K562 (cell line): ENCODE measurements around the gene PIK3CD. TPM values are rescaled to one million over a fixed set of nuclear protein-coding genes. Genes with fewer than 3 reads are reported as not detected.

Experiments
- ATAC-seq: fragments of 200-7000 bp; cut with Tn5 transposase; 3 replicates; pipeline ENCODE4 v1.9.1; 2020; ENCODE audit warnings: moderate library complexity
- BruUV-seq: library from RNA; stranded (reverse); fragments of 400-500 nt; replicated peaks from 2 replicates; lab custom pipeline; 2021; lab: Mats Ljungman, UMichigan
- CTCF ChIA-PET: fragments of 300-600 bp; formaldehyde crosslinking; extraction: SDS; loops from one replicate; lab custom pipeline; 2021; ENCODE audit warnings: low intra/inter-chr PET ratio; lab: Yijun Ruan, JAX
- POLR2A ChIA-PET: fragments of 300-600, 350-650 bp; sonication (Branson Sonifier 250); formaldehyde crosslinking; extraction: SDS; loops from one replicate; lab custom pipeline; 2021; ENCODE audit warnings: antibody characterized with exemption, inconsistent platforms; lab: Yijun Ruan, JAX
- DNase-seq, 4 experiments: peaks; one replicate each; pipeline versions ENCODE4 v3.0.0 to v3.0.0-alpha.2; 2011 to 2018; ENCODE audit warnings: low spot score in 3 of 4, mixed read lengths in 3 of 4; ENCODE audit errors: extremely low read depth in 1 of 4
- FAIRE-seq: peaks from 2 replicates; lab custom pipeline; 2011; peaks lifted over from hg19 to GRCh38; lab: Jason Lieb, UNC
- H2AFZ ChIP-seq: 2 replicates; pipeline ENCODE4 v1.6.0; 2011; ENCODE audit warnings: low read depth, low read length, control low read depth, inconsistent platforms
- H3K27ac ChIP-seq: fragments of 200-600 bp; 3 replicates; pipeline ENCODE4 v1.8.0; 2011; ENCODE audit warnings: low read depth, mild to moderate bottlenecking, control low read depth, inconsistent platforms, low read length, moderate library complexity, mixed read lengths; ENCODE audit errors: extremely low read depth
- H3K27me3 ChIP-seq, 2 experiments: fragments of 300-600 bp in 1 of 2; 2 replicates in 1 of 2; 3 replicates in 1 of 2; pipeline versions ENCODE4 v1.6.0 to v1.8.0; 2011; ENCODE audit warnings: inconsistent platforms in 2 of 2, low read length in 2 of 2, mild to moderate bottlenecking in 1 of 2, mixed read lengths in 1 of 2, moderate library complexity in 1 of 2; ENCODE audit not compliant: control insufficient read depth in 2 of 2, insufficient read depth in 2 of 2
- H3K36me3 ChIP-seq: fragments of 300-600 bp; 3 replicates; pipeline ENCODE4 v1.8.0; 2011; ENCODE audit warnings: mild to moderate bottlenecking, low read length, inconsistent platforms; ENCODE audit not compliant: control insufficient read depth, insufficient read depth
- H3K4me1 ChIP-seq, 2 experiments: fragments of 200-600 bp in 1 of 2; replicated peaks in 1 of 2; 2 replicates in 1 of 2; 3 replicates in 1 of 2; pipeline versions ENCODE4 v1.5.1 to v1.8.0; 2011; ENCODE audit warnings: inconsistent platforms in 2 of 2, low read length in 2 of 2, mild to moderate bottlenecking in 1 of 2, mixed read lengths in 1 of 2, moderate library complexity in 1 of 2; ENCODE audit not compliant: control insufficient read depth in 2 of 2, insufficient read depth in 2 of 2
- H3K4me2 ChIP-seq: 2 replicates; pipeline ENCODE4 v1.6.1; 2011; ENCODE audit warnings: low read length, control low read depth, inconsistent platforms, mixed read lengths; ENCODE audit not compliant: insufficient read depth
- H3K4me3 ChIP-seq: fragments of 200-600 bp; sonication (generic), shearing (Covaris generic); 2 replicates; pipeline ENCODE4 v1.5.1; 2016; ENCODE audit warnings: control low read depth, inconsistent platforms
- H3K79me2 ChIP-seq: fragments of 200-600 bp; 3 replicates; pipeline ENCODE4 v1.8.0; 2011; ENCODE audit warnings: low read length, inconsistent platforms; ENCODE audit not compliant: control insufficient read depth, insufficient read depth
- H3K9ac ChIP-seq, 2 experiments: 2 replicates each; pipeline versions ENCODE4 v1.6.0 to v1.6.1; 2011; ENCODE audit warnings: low read depth in 2 of 2, low read length in 2 of 2, control low read depth in 1 of 2, inconsistent platforms in 1 of 2, mild to moderate bottlenecking in 1 of 2, mixed read lengths in 1 of 2; ENCODE audit not compliant: insufficient read depth in 1 of 2
- H3K9me1 ChIP-seq: one replicate; pipeline ENCODE4 v1.6.0; 2011; ENCODE audit warnings: inconsistent platforms, mild to moderate bottlenecking, low read length, moderate library complexity; ENCODE audit not compliant: control insufficient read depth, insufficient read depth
- H3K9me3 ChIP-seq: replicated peaks from 2 replicates; pipeline ENCODE4 v1.5.1; 2011; ENCODE audit warnings: low read depth, low read length, inconsistent platforms; ENCODE audit not compliant: control insufficient read depth, insufficient read depth
- H4K20me1 ChIP-seq: replicated peaks from 2 replicates; pipeline ENCODE4 v1.6.1; 2011; ENCODE audit warnings: low read length, inconsistent platforms, mixed read lengths; ENCODE audit not compliant: control insufficient read depth, insufficient read depth
- KDM1A ChIP-seq, 2 experiments: fragments of 450-650 bp; IDR thresholded peaks; 2 replicates each; pipeline ENCODE4 v1.6.1; 2016; ENCODE audit warnings: mild to moderate bottlenecking in 2 of 2
- PRMT5 ChIP-seq: sonication (generic); formaldehyde crosslinking; IDR thresholded peaks from 2 replicates; pipeline ENCODE4 v1.5.0; 2020; ENCODE audit warnings: missing genetic modification reagents
- STAT5B ChIP-seq: fragments of 250-450 bp; sonication (Bioruptor Pico); IDR thresholded peaks from 2 replicates; pipeline ENCODE4 v1.8.0; 2021; ENCODE audit warnings: mild to moderate bottlenecking, inconsistent platforms
- TEAD1 ChIP-seq, 2 experiments: fragments of 450-650 bp in 1 of 2; sonication (generic) in 1 of 2; formaldehyde crosslinking; IDR thresholded peaks; 2 replicates each; pipeline versions ENCODE4 v1.4.0 to v1.8.0; 2020 to 2022; ENCODE audit warnings: mild to moderate bottlenecking in 2 of 2, missing genetic modification reagents in 1 of 2
- TOE1 ChIP-seq, 2 experiments: fragments of 450-650 bp in 1 of 2; sonication (generic) in 1 of 2; formaldehyde crosslinking in 1 of 2; IDR thresholded peaks; 2 replicates each; pipeline versions ENCODE4 v1.7.1 to v1.8.0; 2016 to 2022; ENCODE audit warnings: borderline replicate concordance in 2 of 2, mild to moderate bottlenecking in 2 of 2, antibody characterized with exemption in 1 of 2, inconsistent platforms in 1 of 2, low read depth in 1 of 2, missing genetic modification reagents in 1 of 2, moderate library complexity in 1 of 2
- TRIM24 ChIP-seq, 2 experiments: fragments of 450-650 bp; IDR thresholded peaks; 2 replicates each; pipeline ENCODE4 v1.6.1; 2016
- ZFX ChIP-seq: sonication (generic); formaldehyde crosslinking; IDR thresholded peaks from 2 replicates; pipeline ENCODE4 v1.8.0; 2022; ENCODE audit warnings: mild to moderate bottlenecking, missing genetic modification reagents, moderate library complexity
- ZNF121 ChIP-seq: sonication (generic); formaldehyde crosslinking; conservative IDR thresholded peaks from 2 replicates; pipeline ENCODE4 v1.8.0; 2022; ENCODE audit warnings: missing genetic modification reagents
- ZNF41 ChIP-seq: fragments of 250-450 bp; sonication (Bioruptor Pico); conservative IDR thresholded peaks from 2 replicates; pipeline ENCODE4 v1.4.0; 2020; ENCODE audit warnings: mild to moderate bottlenecking
- ZNF57 ChIP-seq: fragments of 450-650 bp; formaldehyde crosslinking; IDR thresholded peaks from 2 replicates; pipeline ENCODE4 v1.4.0; 2020; ENCODE audit warnings: mild to moderate bottlenecking, moderate library complexity
- ZZZ3 ChIP-seq: fragments of 450-650 bp; IDR thresholded peaks from 2 replicates; pipeline ENCODE4 v1.6.1; 2016; ENCODE audit warnings: antibody characterized with exemption, mild to moderate bottlenecking, moderate library complexity
- WGBS: fragments of 100-300 bp; shearing (Covaris generic); methylation state at CpG from one replicate; pipeline ENCODE4 v1.1.6; 2016; ENCODE audit warnings: low coverage, mixed read lengths; ENCODE audit not compliant: insufficient coverage; ENCODE audit errors: missing lambda C conversion rate; 5-methylcytosine and 5-hydroxymethylcytosine counted together
- in situ Hi-C: fragments of 300-500 bp; cut with MboI; formaldehyde crosslinking; loops from 4 replicates; pipeline ENCODE4 v1.15.0; 2018; ENCODE audit warnings: inconsistent platforms, mixed read lengths
- intact Hi-C: fragments of 100-400 bp; cut with micrococcal nuclease; formaldehyde crosslinking; loops from 2 replicates; pipeline ENCODE4 v1.14.2; 2022
- polyA plus RNA-seq, 8 experiments: library from polyadenylated mRNA; depleted of rRNA in 4 of 8; stranded (reverse) in 5 of 8; unstranded in 3 of 8; fragments of >200 nt; fragmentation: Nextera tagmentation in 2 of 8; fragmentation: Illumina TruSeq in 1 of 8; extraction: Ambion mirVana in 2 of 8; extraction: Trizol in 1 of 8; gene quantifications; 2 replicates each; pipeline versions ENCODE4 v1.2.1 to v1.2.3, GENCODE V29; 2011 to 2014; ENCODE audit warnings: inconsistent platforms in 1 of 8, missing spikeins in 1 of 8
- total RNA-seq, 7 experiments: library from RNA; depleted of rRNA in 6 of 7; stranded (reverse); fragments of >200 nt in 6 of 7; fragmentation: Illumina TruSeq in 2 of 7; extraction: Trizol in 2 of 7; gene quantifications; 2 replicates each; pipeline versions ENCODE4 v1.2.1 to v1.2.3, GENCODE V29; 2011 to 2021; ENCODE audit warnings: low replicate concordance in 1 of 7
- TF ChIP-seq, protein P1 (sequence below): fragments of 250-450 bp; sonication (Bioruptor Pico); IDR thresholded peaks from 2 replicates; pipeline ENCODE4 v1.5.0; 2020; ENCODE audit warnings: mild to moderate bottlenecking, borderline replicate concordance

Gene PIK3CD
- total and polyA plus RNA-seq, 9 of the 15 experiments (the other 6 are each of a cell fraction or from before 2014, with no cell fraction given), result 1.8 to 20.8 (median 7.2) TPM

- CTCF ChIA-PET, result no interaction called here
- Histone ChIP-seq H2AFZ (no peak overlapping the region), H3K27ac (no peak overlapping the region)
- intact Hi-C loops, result no loop called here
- TF ChIP-seq KDM1A (IDR thresholded peaks at IDR 0.05), result no peak
- no peak for TF ChIP-seq ZZZ3
- no peak for TF ChIP-seq STAT5B (CRISPR knock-in tag)
- TF ChIP-seq ZNF41 (CRISPR knock-in tag), result no peak
- no peak for TF ChIP-seq ZNF121 (CRISPR knock-in tag)
- TF ChIP-seq TOE1 (IDR thresholded peaks at IDR 0.05; ENCODE audit: borderline replicate concordance), result no peak
- no peak for TF ChIP-seq TOE1 (CRISPR knock-in tag; IDR thresholded peaks at IDR 0.05; ENCODE audit: borderline replicate concordance, low read depth)
- TF ChIP-seq TEAD1 (CRISPR knock-in tag; IDR thresholded peaks at IDR 0.05), result no peak
- TF ChIP-seq ZFX, result no peak
- no peak for TF ChIP-seq ZNF57 (CRISPR knock-in tag)
- no peak for TF ChIP-seq PRMT5 (CRISPR knock-in tag)
- no peak for TF ChIP-seq TRIM24 (IDR thresholded peaks at IDR 0.05)
- TF ChIP-seq, protein P1, sequence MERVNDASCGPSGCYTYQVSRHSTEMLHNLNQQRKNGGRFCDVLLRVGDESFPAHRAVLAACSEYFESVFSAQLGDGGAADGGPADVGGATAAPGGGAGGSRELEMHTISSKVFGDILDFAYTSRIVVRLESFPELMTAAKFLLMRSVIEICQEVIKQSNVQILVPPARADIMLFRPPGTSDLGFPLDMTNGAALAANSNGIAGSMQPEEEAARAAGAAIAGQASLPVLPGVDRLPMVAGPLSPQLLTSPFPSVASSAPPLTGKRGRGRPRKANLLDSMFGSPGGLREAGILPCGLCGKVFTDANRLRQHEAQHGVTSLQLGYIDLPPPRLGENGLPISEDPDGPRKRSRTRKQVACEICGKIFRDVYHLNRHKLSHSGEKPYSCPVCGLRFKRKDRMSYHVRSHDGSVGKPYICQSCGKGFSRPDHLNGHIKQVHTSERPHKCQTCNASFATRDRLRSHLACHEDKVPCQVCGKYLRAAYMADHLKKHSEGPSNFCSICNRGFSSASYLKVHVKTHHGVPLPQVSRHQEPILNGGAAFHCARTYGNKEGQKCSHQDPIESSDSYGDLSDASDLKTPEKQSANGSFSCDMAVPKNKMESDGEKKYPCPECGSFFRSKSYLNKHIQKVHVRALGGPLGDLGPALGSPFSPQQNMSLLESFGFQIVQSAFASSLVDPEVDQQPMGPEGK (CRISPR knock-in tag), result no peak
- TF ChIP-seq, all 486 proteins: peak for 0
- Histone ChIP-seq H3K4me2 (no peak overlapping the region), H3K9me1 (no peaks in the 10 kb centered on the region), H4K20me1 (no peaks in the 10 kb centered on the region), H3K79me2 (no peaks in the 10 kb centered on the region), H3K36me3 (no peaks in the 10 kb centered on the region), H3K4me3 (no peak overlapping the region), H3K4me1 (peaks cover 3 to 29% of the 10 kb centered on the region in 2 experiments; a peak in 3 of 5 replicates), H3K9ac (no peak overlapping the region), H3K27me3 (peaks cover 6 to 9% of the 10 kb centered on the region in 2 experiments; a peak in 3 of 5 replicates), H3K9me3 (no peaks in the 10 kb centered on the region)
- ATAC-seq (no peak), FAIRE-seq (no peak), DNase-seq (no peak)
- POLR2A ChIA-PET, result no interaction called here
- no TSS peak for BruUV-seq
- 33% methylated on average over 3 of the region's 3 CpGs for WGBS
- in situ Hi-C loops, result no loop called here
Measured at GRCh38 chr1:9649769-9650168, 1.8 kb upstream of the PIK3CD start.
